GM19467 (cell line): ENCODE results near the gene BRIP1.
A peak's percentile ranks its signal among the peaks of the same experiment; 100 is the strongest.

ENCODE experiments used
- ATAC-seq: cut with Tn5 transposase; IDR thresholded peaks from one replicate; pipeline ENCODE4 v1.9.1; 2021; ENCODE audit warnings: mild to moderate bottlenecking, moderate library complexity; ENCODE audit not compliant: unreplicated experiment

BRIP1 gene

GRCh38 chr17:61764846-61765245 lies 98.5 kb downstream of the BRIP1 start:
- ATAC-seq: no peak

DNA sequence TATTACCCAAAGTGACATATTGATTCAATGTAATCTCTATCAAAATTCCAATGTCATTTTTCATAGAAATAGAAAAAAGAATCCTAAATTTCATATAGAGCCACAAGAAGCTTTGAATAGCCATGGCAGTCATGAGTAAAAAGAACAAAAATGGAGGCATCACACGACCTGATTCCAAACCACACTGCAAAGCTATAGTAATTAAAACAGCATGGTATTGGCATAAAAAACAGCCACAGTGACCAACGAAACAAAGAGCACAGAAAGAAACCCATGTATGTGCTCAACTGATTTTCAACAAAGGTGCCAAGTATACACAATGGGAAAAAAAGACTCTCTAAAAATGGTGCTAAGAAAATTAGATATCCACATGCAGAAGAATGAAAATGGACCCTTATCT lies 101.5 kb downstream of the BRIP1 start:
- no peak for ATAC-seq

- ATAC-seq: no peak
Measured at GRCh38 chr17:61759362-61759761, 104.0 kb downstream of the BRIP1 start.

DNA sequence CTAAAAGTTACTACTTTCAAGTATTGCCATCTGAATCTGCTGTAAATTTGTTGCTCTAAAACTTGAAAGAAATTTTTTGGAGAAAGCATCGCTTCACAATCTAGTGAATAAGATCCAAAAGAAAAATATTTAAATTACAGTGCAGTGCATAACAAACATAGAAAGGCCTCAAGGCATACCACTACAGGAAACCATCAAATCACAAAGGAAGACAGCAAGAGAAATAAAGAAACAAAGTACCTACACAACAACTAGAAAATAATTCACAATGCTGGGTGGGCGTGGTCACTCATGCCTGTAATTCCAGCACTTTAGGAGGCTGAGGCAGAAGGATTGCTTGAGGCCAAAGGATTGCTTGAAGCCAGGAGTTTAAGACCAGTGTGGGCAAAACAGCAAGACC lies 104.9 kb downstream of the BRIP1 start:
- ATAC-seq: no peak

GRCh38 chr17:61757168-61757567 lies 106.2 kb downstream of the BRIP1 start:
- peak; percentile 68 for ATAC-seq

GRCh38 chr17:61756561-61756960 lies 106.8 kb downstream of the BRIP1 start:
- ATAC-seq: no peak

- no peak for ATAC-seq
Measured at GRCh38 chr17:61755668-61756067, 107.7 kb downstream of the BRIP1 start.

DNA sequence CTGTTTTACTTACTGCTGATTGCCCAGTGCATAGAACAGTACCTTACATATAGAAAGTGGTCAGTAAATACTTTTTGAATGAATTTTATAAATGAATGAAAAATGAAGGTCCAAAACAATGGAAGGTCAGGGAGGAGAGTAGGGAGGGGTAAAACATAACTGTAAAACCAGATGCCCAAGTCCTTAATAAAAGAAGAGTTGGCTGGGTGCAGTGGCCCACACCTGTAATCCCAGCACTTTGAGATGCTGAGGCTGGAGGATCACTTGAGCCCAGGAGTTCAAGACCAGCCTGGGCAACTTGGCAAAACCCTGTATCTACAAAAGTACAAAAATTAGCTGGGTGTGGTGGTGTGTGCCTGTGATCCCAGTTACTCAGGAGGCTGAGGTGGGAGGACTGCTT lies 108.2 kb downstream of the BRIP1 start:
- no peak for ATAC-seq

- no peak for ATAC-seq
Measured at GRCh38 chr17:61754124-61754523, 109.2 kb downstream of the BRIP1 start.

DNA sequence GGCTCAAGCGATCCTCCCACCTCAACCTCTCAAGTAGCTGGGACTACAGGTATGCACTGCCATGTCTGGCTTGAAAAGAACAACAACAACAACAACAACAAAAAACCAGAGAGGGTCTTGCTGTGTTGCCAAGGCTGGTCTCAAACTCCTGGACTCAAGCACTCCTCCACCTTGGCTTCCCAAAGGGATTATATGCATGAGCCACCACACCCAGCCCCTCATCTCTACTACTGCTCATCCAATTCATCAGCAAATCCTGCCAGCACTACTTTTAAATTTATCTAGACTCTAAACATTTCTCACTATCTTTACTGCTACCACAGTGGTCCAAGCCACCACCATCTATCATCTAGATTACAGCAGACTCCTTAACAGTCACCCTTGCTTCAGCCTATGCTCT lies 109.6 kb downstream of the BRIP1 start:
- ATAC-seq: no peak

DNA sequence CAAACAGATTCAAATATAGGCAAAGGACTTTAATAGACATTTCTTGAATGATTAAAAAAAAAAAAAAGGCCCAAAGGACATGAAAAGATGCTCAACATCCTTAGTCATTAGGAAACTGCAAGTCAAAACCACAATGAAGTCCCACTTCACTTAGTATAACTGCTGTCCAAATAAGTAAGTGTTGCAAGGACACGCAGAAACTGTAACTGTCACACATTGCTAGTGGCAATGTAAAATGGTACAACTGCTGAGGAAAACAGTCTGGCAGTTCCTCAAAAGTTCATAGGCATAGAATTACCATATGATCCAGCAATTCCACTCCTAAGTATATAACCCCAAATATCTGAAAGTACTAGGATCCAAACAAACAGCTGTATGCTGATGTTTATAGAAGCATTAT lies 112.7 kb downstream of the BRIP1 start:
- no peak for ATAC-seq

- no peak for ATAC-seq
Measured at GRCh38 chr17:61749823-61750404, 113.4 kb downstream of the BRIP1 start.

- no peak for ATAC-seq
Measured at GRCh38 chr17:61746248-61746985, 116.9 kb downstream of the BRIP1 start.

- ATAC-seq: no peak
Measured at GRCh38 chr17:61744804-61745203, 118.5 kb downstream of the BRIP1 start.

DNA sequence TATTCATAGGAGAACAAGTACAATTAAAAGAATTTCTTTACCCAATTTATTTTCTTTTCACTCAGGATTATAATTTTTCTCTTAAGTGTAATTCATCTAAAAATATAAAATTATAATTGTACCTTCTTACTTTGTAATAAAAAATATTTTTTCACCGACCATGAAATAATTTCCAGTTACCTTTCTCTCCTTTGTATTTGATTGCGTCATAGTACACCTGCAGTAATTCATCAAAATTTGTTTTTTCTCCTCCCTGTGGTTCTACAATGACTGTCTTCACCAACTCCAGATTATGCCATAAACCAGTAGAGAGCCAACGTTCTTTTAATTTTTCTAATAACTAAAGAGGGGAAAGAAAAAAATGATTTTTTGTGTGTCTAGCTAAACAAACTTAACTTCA lies 119.1 kb downstream of the BRIP1 start:
- ATAC-seq: no peak

DNA sequence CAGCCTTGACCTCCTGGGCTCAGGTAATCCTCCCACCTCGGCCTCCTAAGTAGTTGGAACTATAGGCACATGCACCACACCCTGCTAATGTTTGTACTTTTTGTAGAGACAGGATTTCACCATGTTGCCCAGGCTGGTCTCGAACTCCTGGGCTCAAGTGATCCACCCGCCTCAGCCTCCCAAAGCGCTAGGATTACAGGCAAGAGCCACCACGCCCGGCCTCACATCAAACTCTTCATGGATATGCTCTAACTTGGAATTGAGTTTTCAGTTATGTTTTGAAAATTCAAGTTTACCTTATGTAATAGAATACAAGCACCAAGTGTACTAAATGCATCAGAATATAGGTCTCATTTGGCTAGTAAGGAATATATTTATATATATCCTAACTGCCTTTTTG lies 119.6 kb downstream of the BRIP1 start:
- no peak for ATAC-seq

DNA sequence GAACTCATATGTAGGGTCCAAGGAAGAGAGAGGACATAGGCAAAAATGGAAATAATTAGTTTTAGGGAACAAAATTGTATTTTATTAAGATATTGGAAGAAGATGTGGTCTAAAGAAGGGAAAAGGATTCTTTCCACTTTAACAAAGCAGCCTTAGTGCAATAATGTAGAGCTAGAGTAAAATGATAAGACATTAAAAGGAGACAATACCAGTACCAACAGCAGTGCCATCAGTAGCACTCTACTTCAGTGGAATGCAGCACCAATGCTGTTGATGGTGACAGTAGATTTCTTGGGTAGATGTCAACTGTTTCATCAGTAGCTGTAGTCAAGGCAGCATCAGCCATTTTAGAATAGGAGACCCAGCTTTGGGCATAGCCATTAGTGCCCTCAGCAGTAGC lies 124.3 kb downstream of the BRIP1 start:
- no peak for ATAC-seq

- ATAC-seq: no peak
Measured at GRCh38 chr17:61738249-61738648, 125.1 kb downstream of the BRIP1 start.

- ATAC-seq: no peak
Measured at GRCh38 chr17:61737820-61738219, 125.5 kb downstream of the BRIP1 start.

DNA sequence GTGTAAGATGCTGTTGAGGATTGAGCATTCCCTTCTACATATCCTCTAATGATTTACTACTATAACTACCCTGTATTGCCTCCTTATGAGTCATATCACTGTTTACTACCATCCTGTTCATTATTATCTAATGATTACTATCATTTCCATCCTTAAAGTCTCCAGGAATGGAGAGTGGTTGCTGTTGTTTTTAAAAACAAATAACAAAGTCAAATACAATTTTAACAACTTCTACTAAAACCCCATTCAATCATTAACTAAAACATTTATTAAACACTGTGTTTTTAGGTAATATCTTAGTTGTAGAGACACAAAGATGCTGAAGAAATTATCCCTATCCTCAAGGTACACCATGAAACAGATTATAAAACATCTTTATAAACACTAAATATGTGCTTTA lies 126.9 kb downstream of the BRIP1 start:
- ATAC-seq: no peak

- ATAC-seq: no peak
Measured at GRCh38 chr17:61735807-61736206, 127.5 kb downstream of the BRIP1 start.

DNA sequence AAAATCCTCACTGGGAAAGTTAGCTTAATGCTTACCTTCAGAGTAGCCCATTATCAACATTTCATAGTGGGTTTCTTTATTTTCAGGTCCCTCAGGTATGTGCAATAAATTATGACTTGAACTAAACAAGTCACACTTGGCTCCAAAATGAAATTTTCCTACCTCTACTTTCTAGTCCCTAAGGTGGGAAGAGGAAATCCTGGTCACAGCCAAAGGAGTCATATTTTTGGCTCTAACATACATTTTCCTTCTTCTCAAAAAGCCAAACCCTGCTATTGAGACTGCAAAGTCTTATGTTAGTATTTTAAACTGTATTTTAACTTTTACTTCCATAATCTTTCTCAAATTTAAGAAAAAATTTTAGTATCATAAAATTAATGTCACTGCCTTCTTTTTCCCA lies 128.9 kb downstream of the BRIP1 start:
- ATAC-seq: no peak

DNA sequence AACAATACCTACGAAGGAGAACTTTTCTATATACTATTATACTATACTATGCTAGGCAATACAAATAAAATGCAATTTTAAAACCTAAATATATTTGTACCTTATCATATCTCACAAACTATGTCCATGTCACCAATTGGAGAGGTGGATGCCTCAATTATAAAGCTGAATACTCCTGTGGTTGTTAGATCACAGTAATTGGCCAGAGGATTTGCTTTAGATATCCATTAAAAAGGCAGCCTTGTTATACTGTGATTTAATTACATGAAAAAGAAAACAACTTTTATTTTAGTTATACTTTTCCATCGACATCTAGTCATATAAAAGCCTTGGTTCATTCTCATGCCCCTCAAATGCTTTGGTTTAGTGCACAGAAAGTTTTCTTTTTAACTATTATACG lies 129.3 kb downstream of the BRIP1 start:
- ATAC-seq: no peak
